ENCODE results near the gene SKOR1.

SKOR1 gene

DNA sequence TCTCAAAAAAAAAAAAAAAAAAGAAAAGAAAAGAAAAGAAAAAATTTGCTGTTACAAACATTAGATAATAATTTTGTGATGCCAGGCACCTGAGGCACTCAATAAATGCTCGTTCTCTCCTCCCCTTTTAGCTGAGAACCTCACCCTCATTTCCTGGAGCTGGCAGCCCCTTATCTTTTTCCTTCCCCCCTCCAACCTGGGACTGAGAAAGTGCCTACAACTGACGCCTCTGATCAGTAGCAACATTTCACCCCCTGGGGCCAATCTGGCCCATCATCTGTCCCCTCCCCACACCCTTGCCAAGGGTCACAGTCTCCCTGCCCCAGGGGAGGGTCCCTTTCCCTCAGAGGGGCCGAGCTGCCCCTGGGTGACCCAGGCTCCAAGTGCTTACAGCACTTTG, 27.1 kb downstream of the SKOR1 start:
- TF ChIP-seq, protein P1, sequence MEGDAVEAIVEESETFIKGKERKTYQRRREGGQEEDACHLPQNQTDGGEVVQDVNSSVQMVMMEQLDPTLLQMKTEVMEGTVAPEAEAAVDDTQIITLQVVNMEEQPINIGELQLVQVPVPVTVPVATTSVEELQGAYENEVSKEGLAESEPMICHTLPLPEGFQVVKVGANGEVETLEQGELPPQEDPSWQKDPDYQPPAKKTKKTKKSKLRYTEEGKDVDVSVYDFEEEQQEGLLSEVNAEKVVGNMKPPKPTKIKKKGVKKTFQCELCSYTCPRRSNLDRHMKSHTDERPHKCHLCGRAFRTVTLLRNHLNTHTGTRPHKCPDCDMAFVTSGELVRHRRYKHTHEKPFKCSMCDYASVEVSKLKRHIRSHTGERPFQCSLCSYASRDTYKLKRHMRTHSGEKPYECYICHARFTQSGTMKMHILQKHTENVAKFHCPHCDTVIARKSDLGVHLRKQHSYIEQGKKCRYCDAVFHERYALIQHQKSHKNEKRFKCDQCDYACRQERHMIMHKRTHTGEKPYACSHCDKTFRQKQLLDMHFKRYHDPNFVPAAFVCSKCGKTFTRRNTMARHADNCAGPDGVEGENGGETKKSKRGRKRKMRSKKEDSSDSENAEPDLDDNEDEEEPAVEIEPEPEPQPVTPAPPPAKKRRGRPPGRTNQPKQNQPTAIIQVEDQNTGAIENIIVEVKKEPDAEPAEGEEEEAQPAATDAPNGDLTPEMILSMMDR (IDR thresholded peaks at IDR 0.05; ENCODE audit: insufficient read depth, low read length, missing control alignments) = no peak
- ChIA-PET POLR2A (no interaction called here), CTCF (interaction anchor here (1.3 to 2.6 kb wide), 2 partner anchors 9 to 11 kb away, joined by 3 to 25 read pairs; no protein-coding TSS in a partner anchor)
- no peak overlapping the region for H3K4me3 ChIP-seq (ENCODE audit: low read depth, low read length)
- no peak for DNase-seq (ENCODE audit: low read depth, low spot score)

DNA sequence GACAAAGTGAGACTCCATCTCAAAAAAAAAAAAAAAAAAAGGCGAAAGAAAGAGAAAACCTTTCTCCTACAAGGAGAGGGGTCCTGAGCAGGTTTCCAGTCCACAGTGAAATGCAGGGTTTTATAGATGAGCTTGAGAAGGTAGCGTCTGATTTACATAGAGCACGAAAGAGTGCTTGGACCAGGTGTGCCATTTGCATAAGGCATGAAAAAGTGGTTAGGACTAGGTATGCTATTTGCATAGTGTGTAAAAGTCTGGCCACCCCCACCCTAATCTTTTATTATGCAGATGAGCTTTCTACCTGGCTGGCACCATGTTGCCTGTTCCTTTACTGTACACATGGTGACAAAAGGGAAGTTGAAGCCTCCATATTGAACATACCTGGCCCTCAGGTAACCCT, 28.1 kb downstream of the SKOR1 start:
- ChIA-PET POLR2A (no interaction called here), CTCF (interaction anchor here (0.8 to 2.6 kb wide), 6 partner anchors 10 to 357 kb away, joined by 3 to 25 read pairs (median 4); no protein-coding TSS in a partner anchor)
- H3K4me3 ChIP-seq (ENCODE audit: low read depth, low read length) = no peak overlapping the region
- no peak for DNase-seq (ENCODE audit: low read depth, low spot score)
- TF ChIP-seq, protein P1 (IDR thresholded peaks at IDR 0.05; ENCODE audit: insufficient read depth, low read length, missing control alignments) = no peak

DNA sequence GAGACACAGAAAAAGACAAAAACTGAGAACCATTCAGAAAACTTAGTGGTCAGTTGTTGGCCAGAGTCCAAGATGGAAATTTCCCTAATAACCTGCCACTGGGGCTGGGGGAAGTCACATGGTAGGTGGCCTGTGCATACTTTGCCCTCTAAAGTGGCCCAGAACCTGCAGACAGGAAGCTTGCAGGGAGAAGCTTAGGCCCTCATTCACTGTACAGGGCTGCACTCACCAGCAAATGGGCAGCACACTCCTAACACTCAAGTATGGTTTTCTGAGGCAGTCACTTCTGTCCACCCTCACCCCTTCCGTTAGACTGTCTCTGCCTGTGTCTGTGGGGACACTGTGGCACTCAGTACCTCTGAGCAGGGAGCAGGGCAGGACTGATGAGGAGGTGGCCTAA, 29.0 kb downstream of the SKOR1 start:
- TF ChIP-seq, protein P1 (IDR thresholded peaks at IDR 0.05; ENCODE audit: insufficient read depth, low read length, missing control alignments) = no peak
- no peak for DNase-seq (ENCODE audit: low read depth, low spot score)
- ChIA-PET POLR2A (no interaction called here), CTCF (interaction anchor here (1.5 to 2.6 kb wide), 2 partner anchors 9 to 299 kb away, joined by 4 to 25 read pairs; no protein-coding TSS in a partner anchor)
- no peak overlapping the region for H3K4me3 ChIP-seq (ENCODE audit: low read depth, low read length)

DNA sequence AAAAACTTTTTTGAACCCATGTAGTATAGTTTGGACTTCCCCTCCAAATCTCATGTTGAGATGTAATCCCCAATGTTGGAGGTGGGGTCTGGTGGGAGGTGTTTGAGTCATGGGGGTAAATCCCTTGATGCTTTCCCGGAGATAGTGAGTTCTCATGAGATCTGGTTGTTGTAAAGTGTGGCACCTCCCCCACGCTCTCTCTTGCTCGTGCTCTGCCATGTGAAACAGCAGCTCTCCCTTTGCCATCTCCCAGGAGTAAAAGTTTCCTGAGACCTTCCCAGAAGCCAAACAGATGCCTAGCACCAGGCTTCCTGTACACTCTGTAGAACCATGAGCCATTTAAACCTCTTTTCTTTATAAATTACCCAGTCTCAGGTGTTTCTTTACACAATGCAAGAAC, 30.5 kb downstream of the SKOR1 start:
- CTCF ChIA-PET = no interaction called here
- no peak overlapping the region for H3K4me3 ChIP-seq (ENCODE audit: low read depth, low read length)
- POLR2A ChIA-PET = no interaction called here
- TF ChIP-seq, protein P1 (IDR thresholded peaks at IDR 0.05; ENCODE audit: insufficient read depth, low read length, missing control alignments) = no peak
- DNase-seq (ENCODE audit: low read depth, low spot score) = no peak

DNA sequence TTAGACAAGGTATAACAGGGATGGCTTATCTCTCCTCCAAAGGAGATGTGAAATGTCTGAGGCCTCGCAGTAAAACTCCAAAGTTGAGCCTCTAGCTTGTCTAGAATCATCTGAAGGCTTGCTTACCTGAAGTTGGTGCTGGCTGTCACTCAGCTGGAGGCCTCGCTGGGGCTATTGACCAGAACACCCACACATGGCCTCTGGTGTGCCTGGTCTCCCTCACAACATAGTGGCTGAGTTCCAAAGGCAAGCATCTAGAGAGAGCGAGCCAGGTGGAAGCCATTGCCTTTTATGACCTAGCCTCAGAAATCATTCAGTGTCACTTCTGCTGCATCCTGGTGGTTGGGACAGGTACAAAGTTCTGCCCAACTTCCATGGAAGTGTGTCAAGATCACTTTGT, 31.9 kb downstream of the SKOR1 start:
- no peak for DNase-seq (ENCODE audit: low read depth, low spot score)
- TF ChIP-seq, protein P1 (IDR thresholded peaks at IDR 0.05; ENCODE audit: insufficient read depth, low read length, missing control alignments) = no peak
- POLR2A ChIA-PET = no interaction called here
- CTCF ChIA-PET = interaction anchor here (1.0 to 2.2 kb wide), 2 partner anchors 297 to 299 kb away, joined by 3 to 5 read pairs; no protein-coding TSS in a partner anchor
- H3K4me3 ChIP-seq (ENCODE audit: low read depth, low read length) = no peak overlapping the region

DNA sequence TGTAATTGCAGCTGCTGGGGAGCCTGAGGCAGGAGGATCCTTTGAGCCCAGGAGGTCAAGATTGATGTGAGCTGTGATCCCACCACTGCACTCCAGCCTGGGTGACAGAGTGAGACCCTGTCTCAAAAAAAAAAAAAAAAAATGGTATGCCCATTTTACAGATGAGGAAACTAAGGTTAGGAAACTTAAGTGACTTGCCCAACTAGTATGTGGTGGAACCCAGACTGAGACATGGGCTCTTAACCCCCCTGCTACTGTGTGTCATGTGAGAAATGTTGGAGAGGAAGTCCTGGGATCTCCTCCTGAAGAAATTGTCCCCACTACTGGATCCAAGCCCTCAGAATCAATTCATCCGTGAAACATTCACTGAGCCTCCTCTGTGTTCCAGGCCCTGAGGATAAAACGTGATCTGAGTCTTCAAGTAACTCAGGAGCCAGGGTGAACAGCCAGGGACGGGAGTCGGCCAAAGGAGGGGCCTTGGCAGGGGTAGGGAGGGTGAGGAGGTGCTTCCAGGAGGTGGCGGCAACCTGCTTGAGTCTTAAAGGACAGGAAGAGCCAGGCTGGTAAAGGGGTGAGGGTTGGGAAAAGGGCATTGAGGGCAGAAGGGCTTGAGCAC, 34.1 kb downstream of the SKOR1 start:
- POLR2A ChIA-PET = no interaction called here
- DNase-seq (ENCODE audit: low read depth, low spot score) = no peak
- no peak overlapping the region for H3K4me3 ChIP-seq (ENCODE audit: low read depth, low read length)
- TF ChIP-seq, protein P1 (IDR thresholded peaks at IDR 0.05; ENCODE audit: insufficient read depth, low read length, missing control alignments) = no peak
- CTCF ChIA-PET = interaction anchor here (2.2 kb wide), 1 partner anchor 295 kb away, joined by 5 read pairs; no protein-coding TSS in a partner anchor
